HG02970 (cell line): Measurements from ENCODE around the gene RASGEF1C.

ENCODE experiments used
- ATAC-seq: cut with Tn5 transposase; IDR thresholded peaks from one replicate; pipeline ENCODE4 v1.9.1; 2021; ENCODE audit warnings: mild to moderate bottlenecking, moderate library complexity, moderate number of reproducible peaks; ENCODE audit not compliant: unreplicated experiment, low FRiP score

RASGEF1C gene

DNA sequence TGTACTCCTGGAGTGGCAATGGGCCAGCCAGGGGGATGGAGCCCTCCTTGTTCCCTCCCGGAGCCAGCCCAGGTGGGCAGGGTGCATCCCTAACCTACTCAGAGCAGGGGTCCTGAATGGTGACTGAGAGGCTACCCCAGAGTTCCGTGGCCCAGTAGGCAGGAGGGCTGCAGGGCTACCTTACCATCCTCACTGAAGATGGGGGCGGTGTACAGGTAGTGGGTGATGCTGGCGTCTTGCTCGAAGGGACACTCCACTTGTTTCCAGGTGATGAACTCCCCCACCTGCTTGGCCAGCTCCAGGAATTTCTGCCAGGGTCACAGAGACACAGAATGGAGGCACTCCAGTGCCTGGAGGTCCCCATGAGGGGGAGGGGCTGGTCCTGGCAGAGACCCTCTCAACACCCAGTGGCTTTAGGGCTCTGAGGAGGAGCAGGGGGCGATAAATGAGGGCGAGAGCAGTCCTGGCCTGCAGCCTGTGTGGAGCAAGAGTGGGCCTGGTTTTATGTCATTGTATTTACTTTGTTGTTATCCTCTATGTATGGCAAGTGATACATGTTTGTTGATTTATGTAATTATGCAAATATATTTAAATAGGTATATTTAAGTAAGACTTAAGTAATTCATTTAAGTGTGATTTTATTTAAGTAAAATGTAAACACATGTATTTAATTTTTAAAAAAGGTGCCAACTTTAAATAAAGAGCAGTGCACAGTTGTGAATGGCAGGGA is 97.6 kb downstream of the RASGEF1C start:
- no peak for ATAC-seq

DNA sequence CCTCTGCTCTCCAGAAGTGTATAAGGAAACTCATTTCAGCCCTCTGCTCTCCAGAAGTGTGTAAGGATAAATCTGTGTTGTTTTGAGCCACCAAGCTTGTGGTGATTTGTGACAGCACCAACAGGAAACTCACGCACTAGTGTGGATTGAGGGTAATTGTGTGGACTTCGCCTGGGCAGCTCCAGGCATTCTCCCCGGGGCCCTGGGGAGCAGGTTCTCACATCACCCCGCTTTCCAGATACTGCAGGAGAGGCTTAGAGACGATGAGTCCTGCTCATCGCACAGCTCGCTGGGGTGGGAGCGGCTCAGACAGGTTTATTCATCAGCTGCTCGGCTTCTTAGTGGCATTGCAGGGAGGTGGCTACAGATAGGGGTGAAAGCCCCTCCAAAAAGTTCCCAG is 99.1 kb downstream of the RASGEF1C start:
- no peak for ATAC-seq

DNA sequence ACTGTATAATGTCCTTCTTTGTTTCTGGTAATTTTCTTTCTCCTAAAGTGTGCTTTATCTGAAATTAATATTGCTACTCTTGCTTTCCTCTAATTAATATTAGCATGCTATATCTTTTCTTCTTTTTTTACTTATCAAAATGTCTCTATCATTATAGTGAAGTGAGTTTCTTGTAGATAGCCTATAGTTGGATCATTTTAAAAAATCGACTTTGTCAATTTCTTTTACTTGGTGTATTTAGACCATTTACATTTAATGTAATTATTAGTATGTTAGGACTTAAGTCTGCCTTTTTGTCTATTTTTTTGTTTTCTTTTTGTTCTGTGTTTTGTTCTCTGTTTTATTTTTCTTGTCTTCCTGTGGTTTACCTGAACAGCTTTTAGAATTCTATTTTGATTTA is 102.0 kb downstream of the RASGEF1C start:
- no peak for ATAC-seq

DNA sequence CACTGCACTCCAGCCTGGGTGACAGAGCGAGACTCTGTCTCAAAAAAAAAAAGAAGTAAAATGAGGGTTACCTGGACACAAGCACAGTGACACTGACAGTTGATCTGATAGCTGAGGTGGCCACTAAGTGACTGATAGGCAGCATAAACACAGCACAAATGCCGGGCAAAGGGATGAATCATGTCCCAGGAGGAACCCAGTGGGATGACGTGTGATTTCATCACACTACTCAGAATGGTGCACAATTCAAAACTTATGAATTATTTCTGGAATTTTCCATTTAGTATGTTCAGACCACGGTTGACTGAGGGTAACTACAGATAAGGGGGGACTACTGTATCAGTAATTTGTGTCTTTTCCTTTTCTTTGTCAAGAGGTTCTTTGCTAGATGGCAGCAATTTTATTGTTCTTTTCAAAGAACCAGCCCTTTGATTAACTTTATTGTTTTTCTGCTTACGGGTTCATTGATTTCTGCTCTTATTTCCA is 103.1 kb downstream of the RASGEF1C start:
- no peak for ATAC-seq

DNA sequence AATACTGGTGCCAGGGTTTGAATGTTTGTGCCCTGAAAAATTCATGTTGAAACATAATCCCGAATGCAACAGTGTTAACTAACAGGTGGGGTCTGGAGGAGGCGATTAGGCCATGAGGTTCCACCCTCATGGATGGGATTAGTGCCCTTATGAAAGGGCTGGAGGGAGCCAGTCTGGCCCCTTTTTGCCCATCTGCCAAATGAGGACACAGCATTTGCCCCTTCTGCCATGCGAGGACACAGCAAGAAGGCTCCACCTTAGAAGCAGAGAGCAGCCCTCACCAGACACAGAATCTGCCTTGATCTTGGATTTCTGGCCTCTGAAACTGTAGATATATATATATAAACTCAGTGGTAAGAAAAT is 104.9 kb downstream of the RASGEF1C start:
- no peak for ATAC-seq

DNA sequence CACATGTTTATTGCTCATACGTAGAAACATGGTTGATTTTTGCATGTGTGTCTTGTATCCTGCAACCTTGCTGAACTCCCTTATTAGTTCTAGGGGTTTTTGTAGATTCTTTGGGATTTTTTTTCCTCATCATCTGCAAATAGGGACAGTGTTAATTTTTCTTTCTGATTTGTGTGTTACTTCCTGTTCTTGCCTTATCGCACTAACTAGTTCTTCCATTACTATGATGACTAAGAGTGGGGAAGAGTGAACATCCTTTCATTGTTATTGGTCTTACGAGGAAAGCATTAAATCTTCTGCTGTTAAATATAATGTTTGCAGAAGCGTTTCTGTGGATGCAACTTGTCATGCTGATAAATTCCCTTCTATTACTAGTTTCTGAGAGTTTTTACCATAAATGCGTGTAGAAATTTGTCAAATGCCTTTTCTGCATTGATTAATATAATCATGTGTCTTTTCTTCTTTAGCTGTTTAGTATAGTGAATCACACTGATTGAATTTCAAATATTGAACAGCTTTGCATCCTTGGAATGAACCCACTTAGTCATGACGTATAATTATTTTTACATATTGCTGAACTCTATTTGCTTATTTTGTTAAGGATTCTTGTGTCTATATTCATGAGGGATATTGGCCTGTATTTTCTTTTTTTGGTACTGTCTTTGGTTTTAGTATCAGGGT is 105.4 kb downstream of the RASGEF1C start:
- no peak for ATAC-seq

DNA sequence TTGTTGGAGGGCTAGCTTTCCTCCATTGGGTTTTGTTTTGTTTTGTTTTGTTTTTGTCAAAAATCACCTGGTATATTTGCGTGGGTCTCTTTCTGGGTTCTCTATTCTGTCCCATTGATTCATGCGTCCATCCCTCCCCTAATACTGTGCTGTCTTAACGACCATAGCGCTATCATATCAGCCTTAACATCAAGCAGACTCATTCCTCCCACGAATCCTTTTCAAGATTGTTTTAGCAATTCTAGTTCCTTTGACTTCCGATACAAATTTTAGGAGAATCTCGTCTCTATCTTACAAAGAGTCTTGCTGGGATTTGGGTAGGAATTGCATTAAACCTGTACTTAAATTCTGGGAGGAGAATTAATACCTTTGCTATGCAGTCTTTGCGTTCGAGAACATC is 106.4 kb downstream of the RASGEF1C start:
- ATAC-seq: no peak

DNA sequence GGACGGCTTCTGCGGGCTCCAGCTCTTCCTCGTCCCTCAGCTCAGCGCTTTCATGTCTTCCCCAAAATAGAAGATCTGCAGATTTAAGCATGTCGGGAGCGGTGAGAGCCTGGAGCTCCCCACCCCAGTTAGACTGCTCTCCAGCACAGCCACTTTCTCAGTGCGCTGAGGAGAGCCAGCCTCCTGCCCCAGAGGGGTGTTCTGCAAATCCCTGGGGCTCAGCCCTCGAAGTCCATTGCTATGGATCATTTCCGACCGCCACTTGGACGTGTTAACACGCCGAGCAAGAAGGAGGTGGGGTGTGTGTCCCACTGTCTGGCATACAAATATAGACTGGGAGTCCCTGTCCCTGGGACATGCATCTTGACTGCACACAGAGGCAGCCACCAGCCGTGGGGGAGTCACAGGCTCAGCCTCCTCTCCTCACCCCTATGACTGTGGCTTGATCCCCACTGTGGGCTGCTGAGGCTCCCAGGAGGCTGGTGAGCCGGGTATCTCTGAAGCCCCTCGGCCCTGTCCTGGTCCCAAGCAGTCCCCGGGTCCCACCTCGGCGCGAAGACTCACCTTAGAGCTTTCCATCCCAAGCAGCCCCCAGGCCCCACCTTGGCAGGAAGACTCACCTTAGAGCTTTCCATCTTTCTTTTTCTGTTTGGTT is 107.4 kb downstream of the RASGEF1C start:
- ATAC-seq: no peak

DNA sequence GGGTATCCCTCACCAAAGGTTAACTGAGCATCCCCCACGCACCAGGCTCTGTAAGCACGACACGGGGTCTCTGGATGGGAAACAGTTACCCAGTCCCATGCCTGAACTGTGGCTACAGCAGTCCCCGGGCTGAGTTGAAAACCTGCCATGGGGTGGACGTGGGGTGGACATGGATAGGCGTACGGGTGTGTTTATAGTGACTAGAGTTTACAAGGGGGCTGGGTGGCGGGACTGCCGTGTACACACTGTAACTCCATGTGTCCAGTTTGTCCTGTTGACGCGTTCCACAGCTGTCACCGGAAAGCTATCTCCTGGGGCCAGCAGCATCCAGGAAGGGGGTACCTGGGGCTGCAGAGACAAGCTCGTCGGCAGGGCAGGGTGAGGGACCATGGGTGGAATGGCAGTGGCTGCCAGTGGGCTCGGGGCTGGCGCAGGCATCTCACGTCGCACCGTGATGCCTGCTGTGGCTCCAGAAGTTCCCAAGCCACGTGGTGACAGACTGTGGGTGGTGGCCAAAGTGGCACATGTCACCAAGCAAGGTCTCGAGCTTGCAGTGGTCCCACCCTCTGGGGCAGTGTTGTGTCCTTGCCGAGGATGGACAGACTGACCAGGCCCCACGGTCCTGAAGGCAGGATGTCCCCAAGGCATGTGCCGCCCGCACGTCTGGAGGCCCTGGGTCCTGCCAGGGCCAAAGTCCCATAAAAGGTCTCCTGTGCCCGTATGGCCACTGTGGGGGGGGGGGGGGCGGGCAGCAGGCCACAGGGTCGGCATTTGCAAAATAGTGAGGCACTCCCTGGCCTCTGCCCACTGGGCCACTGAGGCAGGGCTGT is 108.2 kb downstream of the RASGEF1C start:
- no peak for ATAC-seq

DNA sequence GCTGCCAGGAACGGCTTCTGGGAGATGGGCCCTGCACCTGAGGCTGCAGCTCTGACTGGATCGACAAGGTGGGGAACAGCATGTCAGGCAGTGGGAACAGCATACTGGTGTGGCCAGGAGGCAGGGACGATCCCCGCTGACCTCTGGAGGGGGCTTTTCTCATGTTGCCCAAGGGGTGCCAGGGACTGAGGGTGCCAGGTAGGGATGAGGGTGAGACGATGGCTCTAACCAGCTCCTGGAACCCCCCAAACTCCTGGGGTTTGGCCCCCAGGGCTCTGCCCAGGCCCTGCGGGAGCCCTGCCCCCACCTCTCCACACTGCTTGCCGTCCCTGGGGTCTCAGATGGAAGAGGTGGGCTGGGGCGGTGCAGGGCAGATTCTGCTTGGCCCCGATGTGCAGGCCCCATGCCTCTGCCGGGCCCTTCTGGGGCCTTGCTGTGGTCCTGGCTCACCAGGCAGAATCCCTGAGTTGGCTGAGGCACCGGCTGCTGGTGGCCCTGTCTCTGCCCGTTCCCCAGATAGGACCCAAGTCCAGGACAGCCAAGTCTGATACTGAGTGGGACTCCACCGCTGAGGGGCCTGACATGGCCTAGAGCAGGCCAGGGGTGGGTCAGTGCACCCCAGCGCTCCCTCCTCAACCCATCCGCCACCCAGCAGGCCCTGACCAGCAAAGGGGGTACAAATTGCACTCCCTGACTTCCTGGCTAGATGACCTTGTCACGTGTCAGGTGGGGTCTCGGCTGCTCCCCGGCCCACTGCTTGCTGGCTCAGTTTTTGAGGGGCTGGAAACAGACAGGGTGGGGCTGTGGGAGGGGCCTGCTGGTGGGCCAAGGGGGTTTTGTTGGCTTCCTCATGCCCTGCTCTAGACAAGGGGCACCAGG is 109.0 kb downstream of the RASGEF1C start:
- no peak for ATAC-seq

DNA sequence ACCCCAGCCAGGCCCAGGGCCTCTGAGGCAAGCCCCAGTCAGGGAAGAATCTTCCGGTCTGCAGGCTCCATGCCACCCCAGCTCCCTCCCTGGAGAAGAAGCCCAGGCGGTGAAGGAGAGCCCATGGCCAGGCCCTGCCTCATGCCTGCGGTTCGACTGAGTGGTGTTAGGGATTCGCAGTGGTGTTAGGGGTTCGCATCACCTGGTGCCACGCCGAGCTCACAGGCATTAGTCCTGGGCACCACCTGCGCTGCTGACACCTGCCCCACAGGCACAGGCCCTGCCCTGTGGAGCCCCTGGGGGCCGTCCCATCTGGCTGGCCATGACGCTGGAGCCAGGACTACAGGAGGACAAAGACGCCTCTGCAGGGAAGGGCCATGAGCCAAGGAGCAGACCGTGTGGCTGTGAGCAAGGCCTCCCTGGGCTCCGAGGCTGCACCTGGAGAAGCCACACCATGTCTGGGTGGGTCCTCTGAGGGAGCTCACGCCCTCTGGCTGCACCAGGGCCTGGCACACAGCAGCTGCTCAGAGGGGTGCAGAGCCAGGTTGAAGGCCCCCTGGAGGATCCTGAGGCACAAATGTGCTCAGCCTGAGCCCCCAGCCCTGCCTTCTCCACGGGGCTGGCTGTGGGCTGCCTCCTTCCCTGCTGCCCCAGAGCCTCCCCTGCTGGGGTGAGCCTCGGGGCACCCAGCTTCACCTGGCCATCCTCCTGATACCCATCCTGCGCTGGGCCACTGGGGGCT is 109.8 kb downstream of the RASGEF1C start:
- no peak for ATAC-seq

DNA sequence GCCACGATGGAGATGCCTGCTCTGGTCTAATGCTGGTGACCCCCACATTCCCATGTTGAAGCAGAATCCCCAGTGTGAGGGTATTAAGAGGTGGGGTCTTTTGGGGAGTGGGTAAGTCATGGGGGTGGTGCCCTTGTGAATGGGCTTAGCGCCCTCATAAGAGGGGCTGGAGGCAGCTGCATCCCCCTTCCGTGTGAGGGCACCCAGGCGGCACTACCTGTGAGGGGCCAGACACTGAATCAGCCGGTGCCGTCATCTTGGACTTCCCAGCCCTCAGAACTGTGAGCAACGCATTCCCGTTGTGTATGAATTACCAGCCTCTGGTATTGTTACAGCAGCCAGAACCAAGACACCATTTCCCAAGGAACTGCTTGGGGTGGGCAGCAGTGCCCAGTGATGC is 110.5 kb downstream of the RASGEF1C start:
- no peak for ATAC-seq

DNA sequence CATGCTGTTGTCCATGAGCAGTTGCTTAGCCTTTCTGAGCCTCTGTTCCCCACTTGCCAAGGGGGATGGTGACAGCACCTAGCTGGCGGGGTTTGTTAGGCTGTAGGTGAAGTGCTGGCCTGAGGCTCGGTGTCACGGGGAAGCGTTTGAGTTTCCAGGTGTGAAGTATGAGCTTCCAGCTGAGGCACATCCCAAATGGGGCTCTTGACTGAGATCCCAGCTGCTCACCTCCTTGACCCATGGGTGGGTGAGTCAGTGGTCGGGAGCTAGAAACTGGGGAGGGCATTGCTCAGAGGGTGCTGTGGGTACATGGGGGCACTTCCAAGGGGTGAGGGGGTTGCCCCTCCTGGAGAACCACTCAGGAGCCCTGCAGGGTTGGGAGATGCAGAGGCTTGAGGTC is 111.1 kb downstream of the RASGEF1C start:
- ATAC-seq: no peak

DNA sequence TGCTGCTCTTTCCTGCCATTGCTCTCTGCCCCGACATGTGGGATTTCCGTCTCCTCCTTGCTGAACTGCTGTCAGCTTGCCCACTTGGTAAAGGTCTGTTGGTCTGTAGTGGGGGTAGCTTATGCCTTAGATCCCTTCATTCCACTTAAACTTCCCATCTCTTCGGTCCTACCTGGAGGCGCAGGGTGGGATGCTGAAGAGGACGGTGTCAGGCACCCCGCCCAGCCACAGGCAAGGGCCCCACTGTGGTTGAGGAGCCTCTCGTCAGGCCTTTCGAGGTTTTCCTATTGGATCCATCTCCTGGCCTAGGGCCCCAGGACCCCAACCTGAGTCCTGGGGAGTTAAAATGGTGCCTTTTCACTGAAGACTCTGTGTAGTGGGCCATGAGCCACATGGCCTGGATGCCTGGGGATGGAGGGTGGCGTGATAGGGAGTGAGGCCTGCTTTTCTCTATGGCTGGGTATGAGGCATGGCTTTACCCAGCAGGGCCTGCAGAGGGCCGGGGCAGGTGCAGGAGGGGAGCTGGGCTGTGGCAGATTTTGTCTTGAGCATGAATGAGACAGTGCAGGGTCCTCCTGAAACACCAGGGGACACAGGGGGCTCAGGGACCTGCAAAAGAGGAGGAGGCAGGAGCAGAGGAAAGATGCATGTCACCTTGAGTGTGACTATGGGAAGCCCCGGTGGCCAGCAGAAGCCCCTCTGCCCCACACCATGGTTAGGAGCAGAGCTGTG is 111.7 kb downstream of the RASGEF1C start:
- no peak for ATAC-seq

DNA sequence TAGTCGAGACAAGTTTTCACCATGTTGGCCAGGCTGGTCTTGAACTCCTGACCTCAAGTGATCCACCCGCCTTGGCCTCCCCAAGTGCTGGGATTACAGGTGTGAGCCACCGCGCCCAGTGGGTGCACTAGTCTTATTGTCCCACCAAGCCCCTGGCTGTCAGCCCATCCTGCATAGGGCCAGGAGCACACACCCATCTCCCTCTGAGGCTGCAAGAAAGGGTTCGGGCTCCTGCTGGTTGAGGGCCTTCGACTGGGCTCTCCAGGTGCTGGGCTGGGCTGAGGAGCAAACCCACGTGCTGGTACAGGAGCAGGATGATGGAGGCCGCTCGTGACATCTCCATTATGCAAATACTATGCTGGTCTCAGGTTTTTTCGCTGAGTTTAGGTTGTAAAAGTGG is 112.4 kb downstream of the RASGEF1C start:
- no peak for ATAC-seq

DNA sequence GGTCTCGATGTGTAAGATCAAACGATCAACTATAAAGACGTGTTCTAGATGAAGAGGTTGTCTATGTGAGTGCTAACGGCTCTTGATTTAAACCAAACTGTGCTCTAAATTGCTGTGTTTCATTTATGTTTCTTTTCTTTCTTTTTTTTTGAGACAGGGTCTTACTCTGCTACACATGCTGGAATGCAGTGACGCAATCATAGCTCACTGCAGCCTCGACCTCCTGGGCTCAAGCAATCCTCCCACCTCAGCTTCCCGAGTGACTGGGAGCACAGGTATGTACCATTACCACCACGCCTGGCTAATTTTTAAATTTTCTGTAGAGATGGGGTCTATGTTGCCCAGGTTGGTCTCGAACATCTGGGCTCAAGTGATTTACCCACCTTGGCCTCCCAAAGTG is 113.5 kb downstream of the RASGEF1C start:
- no peak for ATAC-seq

DNA sequence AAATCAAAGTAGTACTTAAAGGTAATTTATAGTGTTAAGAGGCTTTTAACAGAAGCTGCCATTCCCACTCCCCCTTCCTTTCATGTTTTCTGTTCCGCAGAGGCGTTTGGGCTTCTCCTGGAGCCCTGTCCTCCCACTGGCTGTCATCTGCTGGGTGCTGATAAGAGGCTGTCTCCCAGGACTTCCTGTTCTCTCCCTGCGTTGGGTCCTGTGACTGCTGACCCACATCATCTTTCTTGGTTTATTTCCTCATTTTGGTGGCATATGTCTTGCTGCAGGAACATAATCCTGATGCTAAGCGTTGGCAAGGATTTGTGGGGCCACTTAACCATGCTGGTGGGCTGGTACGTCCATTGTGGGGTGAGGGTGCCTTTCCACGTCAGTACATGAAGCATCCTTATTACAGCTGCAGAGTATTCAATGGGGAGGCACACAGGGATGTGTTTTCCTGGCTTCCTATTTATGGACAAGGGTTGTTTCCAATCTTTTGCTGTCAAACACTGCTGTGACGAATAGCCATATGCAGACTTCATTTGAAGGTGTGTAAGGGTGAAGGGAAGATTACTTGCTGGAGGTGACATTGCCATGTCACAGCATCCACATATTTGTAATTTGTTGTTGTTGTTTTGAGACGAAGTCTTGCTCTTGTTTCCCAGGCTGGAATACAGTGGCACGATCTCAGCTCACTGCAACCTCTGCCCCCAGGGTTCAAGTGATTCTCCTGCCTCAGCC is 115.2 kb downstream of the RASGEF1C start:
- no peak for ATAC-seq

DNA sequence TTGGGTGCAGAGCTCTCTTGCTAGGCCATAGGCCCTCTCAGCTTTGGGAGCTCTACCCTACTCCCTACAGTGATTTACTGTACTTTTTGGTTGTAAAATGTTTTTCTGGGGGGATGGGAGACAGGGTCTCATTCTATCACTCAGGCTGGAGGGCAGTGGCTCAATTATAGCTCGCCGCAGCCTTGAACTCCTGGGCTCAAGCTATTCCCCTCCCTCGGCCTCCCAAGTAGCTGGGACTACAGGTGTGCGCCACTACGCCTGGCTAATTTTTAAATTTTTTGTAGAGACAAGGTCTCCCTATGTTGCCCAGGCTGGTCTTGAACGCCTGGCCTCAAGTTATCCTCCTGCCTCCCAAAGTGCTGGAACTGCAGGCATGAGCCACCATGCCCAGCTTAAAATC is 115.8 kb downstream of the RASGEF1C start:
- ATAC-seq: no peak
